Trophoblast cell (in vitro differentiated cells and primary cell): ENCODE measurements around the gene UBR3.

ENCODE experiments used
- DNase-seq, 2 donors: peaks; one replicate each; pipeline ENCODE4 v3.0.0-alpha.2; 2016
- H2AFZ ChIP-seq: 2 replicates; pipeline ENCODE4 v1.6.1; 2013; ENCODE audit warnings: low read length, moderate library complexity, mild to moderate bottlenecking; ENCODE audit not compliant: insufficient read depth, poor library complexity
- H2AK5ac ChIP-seq: 2 replicates; pipeline ENCODE4 v1.6.1; 2013; ENCODE audit warnings: mild to moderate bottlenecking, low read length
- H2BK120ac ChIP-seq: 2 replicates; pipeline ENCODE4 v1.6.1; 2013; ENCODE audit warnings: low read length, mild to moderate bottlenecking, moderate library complexity; ENCODE audit not compliant: insufficient read depth, poor library complexity
- H2BK12ac ChIP-seq: 2 replicates; pipeline ENCODE4 v1.6.1; 2013; ENCODE audit warnings: mild to moderate bottlenecking, low read length, moderate library complexity
- H2BK5ac ChIP-seq: 2 replicates; pipeline ENCODE4 v1.6.1; 2013; ENCODE audit warnings: low read length, low read depth, moderate library complexity, mild to moderate bottlenecking; ENCODE audit not compliant: poor library complexity
- H3K14ac ChIP-seq: 2 replicates; pipeline ENCODE4 v1.6.1; 2013; ENCODE audit warnings: mild to moderate bottlenecking, low read length
- H3K18ac ChIP-seq: 2 replicates; pipeline ENCODE4 v1.6.1; 2013; ENCODE audit warnings: mild to moderate bottlenecking, low read length
- H3K23ac ChIP-seq: 2 replicates; pipeline ENCODE4 v1.6.1; 2013; ENCODE audit warnings: low read length
- H3K27ac ChIP-seq: 2 replicates; pipeline ENCODE4 v1.5.1; 2013; ENCODE audit warnings: low read depth, mild to moderate bottlenecking, inconsistent platforms, low read length, moderate library complexity
- H3K27me3 ChIP-seq: 2 replicates; pipeline ENCODE4 v1.6.1; 2013; ENCODE audit warnings: inconsistent platforms, mild to moderate bottlenecking, low read length, moderate library complexity; ENCODE audit not compliant: insufficient read depth
- H3K36me3 ChIP-seq, 2 experiments: 1 replicate in 1 of 2; 2 replicates in 1 of 2; pipeline ENCODE4 v1.6.1; 2013; ENCODE audit warnings: low read length in 2 of 2, mild to moderate bottlenecking in 2 of 2, moderate library complexity in 1 of 2; ENCODE audit not compliant: insufficient read depth in 2 of 2, control insufficient read depth in 1 of 2
- H3K4ac ChIP-seq: 2 replicates; pipeline ENCODE4 v1.6.1; 2013; ENCODE audit warnings: low read depth, mild to moderate bottlenecking, low read length, moderate library complexity
- H3K4me1 ChIP-seq, 2 experiments: 1 replicate in 1 of 2; 2 replicates in 1 of 2; pipeline ENCODE4 v1.6.1; 2013; ENCODE audit warnings: low read length in 2 of 2, mild to moderate bottlenecking in 2 of 2, moderate library complexity in 1 of 2; ENCODE audit not compliant: insufficient read depth in 2 of 2, control insufficient read depth in 1 of 2
- H3K4me2 ChIP-seq: 2 replicates; pipeline ENCODE4 v1.6.1; 2013; ENCODE audit warnings: inconsistent platforms, mild to moderate bottlenecking, low read length, moderate library complexity
- H3K4me3 ChIP-seq: 2 replicates; pipeline ENCODE4 v1.5.1; 2013; ENCODE audit warnings: mild to moderate bottlenecking, low read depth, low read length, inconsistent platforms
- H3K79me1 ChIP-seq: one replicate; pipeline ENCODE4 v1.6.1; 2013; ENCODE audit warnings: low read length
- H3K79me2 ChIP-seq: 2 replicates; pipeline ENCODE4 v1.6.1; 2013; ENCODE audit warnings: low read length, mild to moderate bottlenecking; ENCODE audit not compliant: control insufficient read depth, insufficient read depth, poor library complexity
- H3K9ac ChIP-seq: 2 replicates; pipeline ENCODE4 v1.6.1; 2013; ENCODE audit warnings: mild to moderate bottlenecking, low read length
- H3K9me3 ChIP-seq: 2 replicates; pipeline ENCODE4 v1.6.1; 2013; ENCODE audit warnings: low read depth, mild to moderate bottlenecking, control low read depth, inconsistent platforms, low read length; ENCODE audit not compliant: insufficient read depth
- H4K12ac ChIP-seq: 2 replicates; pipeline ENCODE4 v1.6.1; 2013; ENCODE audit warnings: low read depth, mild to moderate bottlenecking, low read length, moderate library complexity
- H4K8ac ChIP-seq: 2 replicates; pipeline ENCODE4 v1.6.1; 2013; ENCODE audit warnings: low read depth, mild to moderate bottlenecking, low read length, moderate library complexity
- H4K91ac ChIP-seq: one replicate; pipeline ENCODE4 v1.6.1; 2013; ENCODE audit warnings: low read depth, mild to moderate bottlenecking, low read length, moderate library complexity
- WGBS: extraction: QIAGEN DNeasy Blood & Tissue Kit; methylation state at CpG from one replicate; pipeline ENCODE4 v1.1.7; 2013; ENCODE audit warnings: missing lambda C conversion rate; ENCODE audit not compliant: insufficient read length, insufficient coverage; ENCODE audit errors: extremely low coverage; 5-methylcytosine and 5-hydroxymethylcytosine counted together

UBR3 gene

GRCh38 chr2:169964740-169965139 is 137.5 kb downstream of the UBR3 start:
- Histone ChIP-seq H3K4me3 (no peak overlapping the region), H3K18ac (no peak overlapping the region), H3K4me1 (no peaks in the 10 kb centered on the region), H3K27ac (no peak overlapping the region), H3K23ac (no peak overlapping the region), H2AFZ (no peak overlapping the region), H4K8ac (no peak overlapping the region), H3K4ac (no peak overlapping the region), H3K4me2 (no peak overlapping the region), H2BK12ac (no peak overlapping the region), H2BK120ac (no peak overlapping the region), H3K14ac (no peak overlapping the region), H3K9ac (no peak overlapping the region), H2AK5ac (no peak overlapping the region), H3K9me3 (no peaks in the 10 kb centered on the region), H3K27me3 (no peaks in the 10 kb centered on the region), H2BK5ac (no peak overlapping the region), H4K91ac (no peak overlapping the region), H3K79me1 (no peaks in the 10 kb centered on the region), H3K36me3 (no peaks in the 10 kb centered on the region), H4K12ac (no peak overlapping the region), H3K79me2 (no peaks in the 10 kb centered on the region)
- no peak for DNase-seq
- WGBS = no CpG with 5 or more reads among the region's 2 CpGs

GRCh38 chr2:169965495-169965894 is 138.2 kb downstream of the UBR3 start:
- Histone ChIP-seq H3K27ac (no peak overlapping the region), H2AK5ac (no peak overlapping the region)
- WGBS = no CpG with 5 or more reads among the region's 2 CpGs

GRCh38 chr2:169966454-169966853 is 139.2 kb downstream of the UBR3 start:
- H3K18ac ChIP-seq = no peak overlapping the region
- H3K79me1 ChIP-seq = no peaks in the 10 kb centered on the region
- H3K14ac ChIP-seq = no peak overlapping the region
- H3K4me2 ChIP-seq = no peak overlapping the region
- DNase-seq = no peak
- H3K4ac ChIP-seq = no peak overlapping the region
- no CpG with 5 or more reads among the region's 4 CpGs for WGBS
- no peaks in the 10 kb centered on the region for H3K27me3 ChIP-seq
- H3K4me3 ChIP-seq = no peak overlapping the region
- H2BK120ac ChIP-seq = no peak overlapping the region
- no peak overlapping the region for H2AK5ac ChIP-seq
- H3K9me3 ChIP-seq = no peaks in the 10 kb centered on the region
- H2BK5ac ChIP-seq = no peak overlapping the region
- H3K36me3 ChIP-seq = no peaks in the 10 kb centered on the region
- H3K79me2 ChIP-seq = no peaks in the 10 kb centered on the region
- H3K9ac ChIP-seq = no peak overlapping the region
- no peak overlapping the region for H3K23ac ChIP-seq
- no peaks in the 10 kb centered on the region for H3K4me1 ChIP-seq
- no peak overlapping the region for H4K91ac ChIP-seq
- H4K8ac ChIP-seq = no peak overlapping the region
- H4K12ac ChIP-seq = no peak overlapping the region
- H2BK12ac ChIP-seq = no peak overlapping the region
- H3K27ac ChIP-seq = no peak overlapping the region
- H2AFZ ChIP-seq = no peak overlapping the region

More at GRCh38 chr2:169965495-169965894, 138.2 kb downstream of the UBR3 start:
- Histone ChIP-seq H3K36me3 (no peaks in the 10 kb centered on the region), H3K79me2 (no peaks in the 10 kb centered on the region), H2BK5ac (no peak overlapping the region), H3K79me1 (no peaks in the 10 kb centered on the region), H3K9ac (no peak overlapping the region), H3K4me2 (no peak overlapping the region), H3K18ac (no peak overlapping the region), H4K91ac (no peak overlapping the region), H3K14ac (no peak overlapping the region), H2BK12ac (no peak overlapping the region), H2AFZ (no peak overlapping the region), H3K9me3 (no peaks in the 10 kb centered on the region), H4K8ac (no peak overlapping the region), H3K27me3 (no peaks in the 10 kb centered on the region), H2BK120ac (no peak overlapping the region), H3K4me1 (no peaks in the 10 kb centered on the region), H4K12ac (no peak overlapping the region), H3K4ac (no peak overlapping the region), H3K4me3 (no peak overlapping the region), H3K23ac (no peak overlapping the region)
- peak in 1 of 2 donors; percentile 22 for DNase-seq

GRCh38 chr2:169968743-169969142 is 141.5 kb downstream of the UBR3 start:
- Histone ChIP-seq H3K4me2 (no peak overlapping the region), H3K27ac (no peak overlapping the region), H3K9me3 (no peaks in the 10 kb centered on the region), H4K8ac (no peak overlapping the region), H2BK120ac (no peak overlapping the region), H3K4ac (no peak overlapping the region), H2AK5ac (no peak overlapping the region), H2AFZ (no peak overlapping the region), H3K27me3 (no peaks in the 10 kb centered on the region), H3K79me2 (no peaks in the 10 kb centered on the region), H3K23ac (no peak overlapping the region), H4K91ac (no peak overlapping the region), H3K79me1 (no peaks in the 10 kb centered on the region), H4K12ac (no peak overlapping the region), H3K36me3 (no peaks in the 10 kb centered on the region), H3K4me3 (no peak overlapping the region), H2BK12ac (no peak overlapping the region), H3K4me1 (no peaks in the 10 kb centered on the region), H3K18ac (no peak overlapping the region), H2BK5ac (no peak overlapping the region), H3K14ac (no peak overlapping the region), H3K9ac (no peak overlapping the region)
- no peak for DNase-seq
